Measurements from ENCODE around the gene DAPK1.

DNA sequence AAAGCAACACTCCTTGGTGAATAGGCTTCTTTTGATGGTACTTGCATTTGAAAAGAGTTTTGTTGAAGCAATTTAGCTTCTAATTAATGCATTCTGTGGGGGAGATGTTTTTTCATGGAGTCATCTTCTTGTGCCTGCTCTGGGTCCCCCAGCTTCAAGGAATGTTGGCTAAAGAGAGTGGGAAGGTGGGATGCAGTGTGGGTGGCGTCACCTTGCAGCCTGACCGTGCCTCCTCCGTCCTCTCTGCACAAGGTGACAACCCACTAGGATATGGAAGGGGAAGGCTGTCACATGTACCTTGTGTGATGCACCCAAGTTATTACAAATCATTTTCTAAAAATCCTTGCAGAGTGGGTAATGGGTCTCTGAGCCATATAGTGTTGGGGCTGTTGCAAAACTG, 70.7 kb downstream of the DAPK1 start:
- TF ChIP-seq, protein P1, sequence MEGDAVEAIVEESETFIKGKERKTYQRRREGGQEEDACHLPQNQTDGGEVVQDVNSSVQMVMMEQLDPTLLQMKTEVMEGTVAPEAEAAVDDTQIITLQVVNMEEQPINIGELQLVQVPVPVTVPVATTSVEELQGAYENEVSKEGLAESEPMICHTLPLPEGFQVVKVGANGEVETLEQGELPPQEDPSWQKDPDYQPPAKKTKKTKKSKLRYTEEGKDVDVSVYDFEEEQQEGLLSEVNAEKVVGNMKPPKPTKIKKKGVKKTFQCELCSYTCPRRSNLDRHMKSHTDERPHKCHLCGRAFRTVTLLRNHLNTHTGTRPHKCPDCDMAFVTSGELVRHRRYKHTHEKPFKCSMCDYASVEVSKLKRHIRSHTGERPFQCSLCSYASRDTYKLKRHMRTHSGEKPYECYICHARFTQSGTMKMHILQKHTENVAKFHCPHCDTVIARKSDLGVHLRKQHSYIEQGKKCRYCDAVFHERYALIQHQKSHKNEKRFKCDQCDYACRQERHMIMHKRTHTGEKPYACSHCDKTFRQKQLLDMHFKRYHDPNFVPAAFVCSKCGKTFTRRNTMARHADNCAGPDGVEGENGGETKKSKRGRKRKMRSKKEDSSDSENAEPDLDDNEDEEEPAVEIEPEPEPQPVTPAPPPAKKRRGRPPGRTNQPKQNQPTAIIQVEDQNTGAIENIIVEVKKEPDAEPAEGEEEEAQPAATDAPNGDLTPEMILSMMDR (IDR thresholded peaks at IDR 0.05), result no peak
- TF ChIP-seq POLR2A (IDR thresholded peaks at IDR 0.05), result no peak
